Endothelial cell (in vitro differentiated cells): ENCODE results near the gene MICU2. TPM values are rescaled to one million over a fixed set of nuclear protein-coding genes. Genes with fewer than 3 reads are reported as not detected.
"Not testable (repeated sequence)": the region's sequence is repeated elsewhere in the genome, so short reads cannot be mapped to it uniquely, and the experiment has no call there.

ENCODE experiments used
- DNase-seq: peaks from one replicate; pipeline ENCODE4 v3.0.0; 2021; ENCODE audit warnings: low spot score
- H3K27ac Mint-ChIP-seq: one replicate; pipeline ENCODE4 v1.8.0; 2021; ENCODE audit warnings: mixed read lengths, inconsistent platforms; ENCODE audit not compliant: unreplicated experiment
- H3K27me3 Mint-ChIP-seq: one replicate; pipeline ENCODE4 v1.8.0; 2021; ENCODE audit warnings: mild to moderate bottlenecking, moderate library complexity, mixed read lengths, inconsistent platforms; ENCODE audit not compliant: unreplicated experiment
- H3K36me3 Mint-ChIP-seq: one replicate; pipeline ENCODE4 v1.8.0; 2021; ENCODE audit warnings: mild to moderate bottlenecking, low read depth, mixed read lengths, inconsistent platforms; ENCODE audit not compliant: unreplicated experiment
- H3K4me1 Mint-ChIP-seq: one replicate; pipeline ENCODE4 v1.8.0; 2021; ENCODE audit warnings: mild to moderate bottlenecking, mixed read lengths, inconsistent platforms; ENCODE audit not compliant: unreplicated experiment
- H3K4me3 Mint-ChIP-seq: one replicate; pipeline ENCODE4 v1.8.0; 2021; ENCODE audit warnings: mild to moderate bottlenecking, mixed read lengths, inconsistent platforms; ENCODE audit not compliant: unreplicated experiment
- H3K9me3 Mint-ChIP-seq: one replicate; pipeline ENCODE4 v1.8.0; 2021; ENCODE audit warnings: mixed read lengths, inconsistent platforms; ENCODE audit not compliant: unreplicated experiment
- total RNA-seq: library from RNA; stranded (reverse); fragmentation: NEBNext Ultra II Directional; extraction: Animal tissue kit (Norgen Biotek cat#: 25700); gene quantifications from one replicate; pipeline ENCODE4 v1.2.1, GENCODE V29; 2021; ENCODE audit not compliant: unreplicated experiment
- TF ChIP-seq, protein P1 (sequence below): fragments of 200-600 bp; sonication (generic); IDR thresholded peaks from one replicate; pipeline ENCODE4 v1.5.0; 2021; ENCODE audit warnings: antibody characterized with exemption; ENCODE audit not compliant: unreplicated experiment

The MICU2 gene
- total RNA-seq, 1 donor from 2014 or later: 22.3 TPM

- DNase-seq: peak; percentile 8
- Mint-ChIP-seq H3K9me3 (no peaks in the 10 kb centered on the region), H3K27me3 (peaks cover 2% of the 10 kb centered on the region), H3K27ac (no peak overlapping the region), H3K36me3 (peaks cover 21% of the 10 kb centered on the region), H3K4me1 (peaks cover 20% of the 10 kb centered on the region), H3K4me3 (no peak overlapping the region)
- TF ChIP-seq, protein P1, sequence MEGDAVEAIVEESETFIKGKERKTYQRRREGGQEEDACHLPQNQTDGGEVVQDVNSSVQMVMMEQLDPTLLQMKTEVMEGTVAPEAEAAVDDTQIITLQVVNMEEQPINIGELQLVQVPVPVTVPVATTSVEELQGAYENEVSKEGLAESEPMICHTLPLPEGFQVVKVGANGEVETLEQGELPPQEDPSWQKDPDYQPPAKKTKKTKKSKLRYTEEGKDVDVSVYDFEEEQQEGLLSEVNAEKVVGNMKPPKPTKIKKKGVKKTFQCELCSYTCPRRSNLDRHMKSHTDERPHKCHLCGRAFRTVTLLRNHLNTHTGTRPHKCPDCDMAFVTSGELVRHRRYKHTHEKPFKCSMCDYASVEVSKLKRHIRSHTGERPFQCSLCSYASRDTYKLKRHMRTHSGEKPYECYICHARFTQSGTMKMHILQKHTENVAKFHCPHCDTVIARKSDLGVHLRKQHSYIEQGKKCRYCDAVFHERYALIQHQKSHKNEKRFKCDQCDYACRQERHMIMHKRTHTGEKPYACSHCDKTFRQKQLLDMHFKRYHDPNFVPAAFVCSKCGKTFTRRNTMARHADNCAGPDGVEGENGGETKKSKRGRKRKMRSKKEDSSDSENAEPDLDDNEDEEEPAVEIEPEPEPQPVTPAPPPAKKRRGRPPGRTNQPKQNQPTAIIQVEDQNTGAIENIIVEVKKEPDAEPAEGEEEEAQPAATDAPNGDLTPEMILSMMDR: peak; percentile 31
Measured at GRCh38 chr13:21557995-21558394, 46.0 kb downstream of the MICU2 start.

DNA sequence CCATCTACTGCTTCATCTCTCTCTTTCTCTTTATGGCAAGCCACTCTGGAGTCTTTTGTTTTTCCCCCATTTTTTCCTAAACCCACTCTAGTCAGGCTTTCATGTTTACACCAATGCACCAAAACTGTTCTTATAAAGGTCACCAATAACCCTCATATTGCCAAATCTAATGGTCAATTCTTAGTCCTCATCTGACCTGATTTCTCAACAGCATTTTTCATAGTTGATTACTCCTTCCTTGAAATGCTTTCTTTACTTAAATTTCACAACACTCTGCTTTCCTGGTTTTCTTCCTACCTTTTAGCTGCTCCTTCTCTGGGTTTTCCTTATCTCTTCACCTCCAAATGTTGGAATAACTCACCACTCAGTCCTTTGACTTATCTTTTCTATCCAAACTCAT, 47.9 kb downstream of the MICU2 start:
- DNase-seq: no peak
- TF ChIP-seq, protein P1: no peak
- Mint-ChIP-seq H3K4me1 (peaks cover 20% of the 10 kb centered on the region), H3K36me3 (peaks cover 13% of the 10 kb centered on the region), H3K4me3 (no peak overlapping the region), H3K27ac (no peak overlapping the region), H3K9me3 (no peaks in the 10 kb centered on the region), H3K27me3 (peaks cover 2% of the 10 kb centered on the region)

DNA sequence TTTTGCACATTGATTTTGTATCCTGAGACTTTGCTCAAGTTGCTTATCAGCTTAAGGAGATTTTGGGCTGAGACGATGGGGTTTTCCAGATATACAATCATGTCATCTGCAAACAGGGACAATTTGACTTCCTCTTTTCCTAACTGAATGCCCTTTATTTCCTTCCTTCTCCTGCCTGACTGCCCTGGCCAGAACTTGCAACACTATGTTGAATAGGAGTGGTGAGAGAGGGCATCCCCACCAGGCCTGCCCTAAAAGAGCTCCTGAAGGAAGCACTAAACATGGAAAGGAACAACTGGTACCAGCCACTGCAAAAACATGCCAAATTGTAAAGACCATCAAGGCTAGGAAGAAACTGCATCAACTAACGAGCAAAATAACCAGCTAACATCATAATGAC, 50.7 kb downstream of the MICU2 start:
- not testable (repeated sequence) for DNase-seq, H3K9me3 Mint-ChIP-seq, H3K4me3 Mint-ChIP-seq, H3K27me3 Mint-ChIP-seq, H3K27ac Mint-ChIP-seq
- peaks cover 13% of the 10 kb centered on the region for H3K36me3 Mint-ChIP-seq
- peaks cover 20% of the 10 kb centered on the region for H3K4me1 Mint-ChIP-seq

DNA sequence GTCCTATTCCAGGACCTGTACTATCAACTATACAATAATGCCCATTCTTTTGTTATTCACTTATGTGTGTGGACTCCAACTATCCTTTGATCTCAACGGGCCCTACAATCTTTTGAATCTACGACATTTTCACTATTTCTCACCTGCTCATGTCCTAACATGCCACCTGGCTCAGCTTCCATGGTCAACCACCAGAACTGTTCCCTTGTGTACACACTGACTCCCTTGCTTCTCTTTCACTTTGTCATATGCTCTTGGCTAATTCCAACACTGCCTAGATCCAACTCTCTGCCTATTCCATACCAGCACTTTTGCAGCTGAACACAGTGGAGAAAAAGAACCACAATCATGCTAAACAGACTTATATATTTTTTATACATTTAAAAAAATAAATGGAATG, 53.1 kb downstream of the MICU2 start:
- Mint-ChIP-seq H3K4me1 (peaks cover 4% of the 10 kb centered on the region), H3K36me3 (peaks cover 9% of the 10 kb centered on the region), H3K27ac (no peak overlapping the region), H3K9me3 (no peaks in the 10 kb centered on the region), H3K4me3 (no peak overlapping the region), H3K27me3 (peaks cover 1% of the 10 kb centered on the region)
- TF ChIP-seq, protein P1: no peak
- no peak for DNase-seq

DNA sequence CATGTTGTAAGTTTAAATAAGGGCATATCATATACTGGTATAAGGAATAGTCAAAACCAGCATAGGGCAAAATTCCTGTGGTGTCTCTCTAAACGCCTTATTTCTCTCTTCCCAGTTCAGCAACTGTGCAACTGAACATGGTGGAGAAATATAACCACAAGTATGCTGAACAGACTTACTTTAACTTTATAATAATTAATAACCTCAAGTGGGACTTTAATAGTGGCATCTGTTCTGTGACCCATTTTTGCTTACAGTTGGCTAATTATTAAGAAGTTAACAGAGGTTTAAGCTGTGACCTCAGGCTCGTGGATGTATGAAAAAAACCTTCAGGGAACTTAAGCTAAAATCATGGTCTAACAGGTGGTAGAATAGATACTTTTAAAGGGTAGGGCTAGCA, 54.3 kb downstream of the MICU2 start:
- Mint-ChIP-seq H3K4me1 (peaks cover 3% of the 10 kb centered on the region), H3K9me3 (no peaks in the 10 kb centered on the region), H3K27me3 (no peaks in the 10 kb centered on the region), H3K27ac (no peak overlapping the region), H3K4me3 (no peak overlapping the region), H3K36me3 (peaks cover 6% of the 10 kb centered on the region)
- TF ChIP-seq, protein P1: no peak
- DNase-seq: no peak

GRCh38 chr13:21548577-21548976, 55.4 kb downstream of the MICU2 start:
- Mint-ChIP-seq H3K27ac (no peak overlapping the region), H3K27me3 (peaks cover 2% of the 10 kb centered on the region), H3K4me1 (peaks cover 3% of the 10 kb centered on the region), H3K4me3 (no peak overlapping the region), H3K9me3 (no peaks in the 10 kb centered on the region), H3K36me3 (peaks cover 5% of the 10 kb centered on the region)
- DNase-seq: no peak
- TF ChIP-seq, protein P1: no peak
